Neural progenitor cell (in vitro differentiated cells): ENCODE results near the gene NPR3.

Source experiments
- EZH2 ChIP-seq: fragments of 200-600 bp; sonication (generic); IDR thresholded peaks from 2 replicates; pipeline ENCODE4 v1.6.1; 2017; ENCODE audit warnings: antibody characterized with exemption, mild to moderate bottlenecking, moderate library complexity
- TF ChIP-seq, protein P1 (sequence below): fragments of 200-600 bp; sonication (generic); IDR thresholded peaks from 2 replicates; pipeline ENCODE4 v1.5.1; 2017; ENCODE audit warnings: antibody characterized with exemption, mild to moderate bottlenecking

DNA sequence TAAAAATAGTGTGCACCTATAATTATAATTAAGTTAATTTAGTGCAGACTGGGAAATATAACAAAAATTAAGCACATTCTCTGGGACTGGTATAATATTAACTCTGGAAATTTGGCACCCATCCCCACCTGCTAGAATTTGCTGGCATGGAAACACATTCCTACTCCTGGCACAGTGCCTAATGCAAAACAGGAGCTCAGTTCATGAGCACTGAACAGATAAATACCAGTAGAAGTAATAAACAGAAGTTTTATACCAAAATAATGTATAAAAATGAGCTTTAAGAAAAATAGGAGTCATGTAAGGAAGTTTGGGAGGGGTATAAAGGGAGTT is 23.7 kb upstream of the NPR3 start:
- TF ChIP-seq, protein P1, sequence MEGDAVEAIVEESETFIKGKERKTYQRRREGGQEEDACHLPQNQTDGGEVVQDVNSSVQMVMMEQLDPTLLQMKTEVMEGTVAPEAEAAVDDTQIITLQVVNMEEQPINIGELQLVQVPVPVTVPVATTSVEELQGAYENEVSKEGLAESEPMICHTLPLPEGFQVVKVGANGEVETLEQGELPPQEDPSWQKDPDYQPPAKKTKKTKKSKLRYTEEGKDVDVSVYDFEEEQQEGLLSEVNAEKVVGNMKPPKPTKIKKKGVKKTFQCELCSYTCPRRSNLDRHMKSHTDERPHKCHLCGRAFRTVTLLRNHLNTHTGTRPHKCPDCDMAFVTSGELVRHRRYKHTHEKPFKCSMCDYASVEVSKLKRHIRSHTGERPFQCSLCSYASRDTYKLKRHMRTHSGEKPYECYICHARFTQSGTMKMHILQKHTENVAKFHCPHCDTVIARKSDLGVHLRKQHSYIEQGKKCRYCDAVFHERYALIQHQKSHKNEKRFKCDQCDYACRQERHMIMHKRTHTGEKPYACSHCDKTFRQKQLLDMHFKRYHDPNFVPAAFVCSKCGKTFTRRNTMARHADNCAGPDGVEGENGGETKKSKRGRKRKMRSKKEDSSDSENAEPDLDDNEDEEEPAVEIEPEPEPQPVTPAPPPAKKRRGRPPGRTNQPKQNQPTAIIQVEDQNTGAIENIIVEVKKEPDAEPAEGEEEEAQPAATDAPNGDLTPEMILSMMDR, result no peak
- no peak for TF ChIP-seq EZH2
